ENCODE measurements around the gene CAPN15.

CAPN15 gene

GRCh38 chr16:546909-547770 is 19.6 kb downstream of the CAPN15 start:
- DNase-seq (ENCODE audit: low read depth) = no peak

- DNase-seq (ENCODE audit: low read depth) = no peak
These were observed 21.1 kb downstream of the CAPN15 start for GRCh38 chr16:548586-548985.

- DNase-seq (ENCODE audit: low read depth) = no peak
These were observed 22.2 kb downstream of the CAPN15 start for GRCh38 chr16:549544-550263.

- DNase-seq (ENCODE audit: low read depth) = no peak
These were observed 23.7 kb downstream of the CAPN15 start for GRCh38 chr16:551210-551609.

- no peak for DNase-seq (ENCODE audit: low read depth)
These were observed 24.7 kb downstream of the CAPN15 start for GRCh38 chr16:552171-552570.

GRCh38 chr16:553601-554296 is 26.2 kb downstream of the CAPN15 start:
- DNase-seq (ENCODE audit: low read depth) = no peak

GRCh38 chr16:554297-554621 is 26.7 kb downstream of the CAPN15 start:
- DNase-seq (ENCODE audit: low read depth) = no peak

- DNase-seq (ENCODE audit: low read depth) = no peak
These were observed 27.3 kb downstream of the CAPN15 start for GRCh38 chr16:554640-555365.

- no peak for DNase-seq (ENCODE audit: low read depth)
These were observed 28.3 kb downstream of the CAPN15 start for GRCh38 chr16:555528-556473.

- no peak for DNase-seq (ENCODE audit: low read depth)
These were observed 29.1 kb downstream of the CAPN15 start for GRCh38 chr16:556474-557173.

GRCh38 chr16:557463-558297 is 30.2 kb downstream of the CAPN15 start:
- DNase-seq (ENCODE audit: low read depth) = no peak

- no peak for DNase-seq (ENCODE audit: low read depth)
These were observed 30.9 kb downstream of the CAPN15 start for GRCh38 chr16:558298-559020.

GRCh38 chr16:559021-559380 is 31.5 kb downstream of the CAPN15 start:
- no peak for DNase-seq (ENCODE audit: low read depth)

GRCh38 chr16:559411-560203 is 32.1 kb downstream of the CAPN15 start:
- no peak for DNase-seq (ENCODE audit: low read depth)

- DNase-seq (ENCODE audit: low read depth) = no peak
These were observed 32.7 kb downstream of the CAPN15 start, which contains the start of gene PRR35 for GRCh38 chr16:560204-560700. Gene PRR35 (plus strand): TSS chr16:560394. CDS start chr16:563295, 2,901 bp downstream.

GRCh38 chr16:560701-561412 is 33.3 kb downstream of the CAPN15 start:
- DNase-seq (ENCODE audit: low read depth) = no peak

- DNase-seq (ENCODE audit: low read depth) = no peak
These were observed 33.9 kb downstream of the CAPN15 start for GRCh38 chr16:561413-561794.

Data from non-pigmented ciliary epithelial cell (primary cell).